Testis (tissue), 3 donors: ENCODE data around the gene BTF3L4. TPM values are rescaled to one million over a fixed set of nuclear protein-coding genes. Genes with fewer than 3 reads are reported as not detected.

Experiments used
- DNase-seq: peaks from one replicate; pipeline ENCODE4 v3.0.0-alpha.2; 2019
- H3K27ac ChIP-seq, 2 donors: fragments of 200-600 bp; sonication (generic); one replicate each; pipeline ENCODE4 v1.5.1; 2019
- H3K27me3 ChIP-seq: fragments of 200-600 bp; sonication (generic); one replicate; pipeline ENCODE4 v1.5.1; 2019
- H3K36me3 ChIP-seq: fragments of 200-600 bp; sonication (generic); one replicate; pipeline ENCODE4 v1.5.1; 2017; ENCODE audit warnings: low read depth; ENCODE audit errors: missing control alignments
- H3K4me1 ChIP-seq: fragments of 200-600 bp; sonication (generic); one replicate; pipeline ENCODE4 v1.5.1; 2019
- H3K4me3 ChIP-seq, 2 donors: fragments of 200-600 bp; sonication (generic); one replicate each; pipeline ENCODE4 v1.5.1; 2017 to 2019
- H3K9me3 ChIP-seq: fragments of 200-600 bp; sonication (generic); one replicate; pipeline ENCODE4 v1.5.1; 2017
- CTCF ChIP-seq, 3 experiments: fragments of 450-650 bp in 2 of 3; fragments of 200-600 bp in 1 of 3; sonication (generic) in 1 of 3; IDR thresholded peaks; one replicate each; pipeline ENCODE4 v1.5.1; 2016 to 2019; ENCODE audit warnings: antibody characterized with exemption in 3 of 3, mild to moderate bottlenecking in 2 of 3, moderate library complexity in 1 of 3
- POLR2A ChIP-seq: fragments of 450-650 bp; IDR thresholded peaks from one replicate; pipeline ENCODE4 v1.6.1; 2017; ENCODE audit warnings: antibody characterized with exemption, mild to moderate bottlenecking, moderate library complexity
- WGBS, 2 donors: methylation state at CpG; one replicate each; pipeline ENCODE4 v1.1.5; 2018; 5-methylcytosine and 5-hydroxymethylcytosine counted together
- intact Hi-C: fragments of 100-400 bp; cut with DNase I; formaldehyde crosslinking; loops from one replicate; pipeline ENCODE4 v1.15.1; 2023; ENCODE audit warnings: low total_unique reads
- polyA plus RNA-seq: library from polyadenylated mRNA; stranded (reverse); fragments of 350-450 nt; fragmentation: Illumina TruSeq; extraction: RNeasy Lipid Tissue Mini Kit (QIAGEN cat#74804); gene quantifications from one replicate; pipeline ENCODE4 v1.2.3, GENCODE V29; 2014; ENCODE audit warnings: low read depth, low replicate concordance; ENCODE audit not compliant: insufficient read depth
- total RNA-seq, 2 donors: library from RNA; depleted of rRNA; stranded (reverse); fragments of >200 nt; gene quantifications; one replicate each; pipeline ENCODE4 v1.2.3, GENCODE V29; 2016

The BTF3L4 gene
- total and polyA plus RNA-seq, 3 donors from 2014 or later = 44.5 to 79.7 (median 49.5) TPM

GRCh38 chr1:52054496-52055065 is 1.5 kb upstream of the BTF3L4 start:
- Histone ChIP-seq H3K36me3 (no peaks in the 10 kb centered on the region), H3K9me3 (no peaks in the 10 kb centered on the region), H3K4me3 (peak overlapping the region; percentile 96 to 97), H3K4me1 (peaks cover 33% of the 10 kb centered on the region), H3K27ac (peak overlapping the region; percentile 16 to 91), H3K27me3 (no peaks in the 10 kb centered on the region)
- DNase-seq = no peak
- TF ChIP-seq CTCF (IDR thresholded peaks at IDR 0.05) (no peak), POLR2A (no peak)
- WGBS, 2 donors = 2 to 3% methylated on average over 13 of the region's 13 CpGs
- intact Hi-C loops = no loop called here

GRCh38 chr1:52055066-52055865 is 829 bp upstream of the BTF3L4 start, which contains the start of gene TXNDC12:
Gene TXNDC12 (minus strand): TSS chr1:52055191. CDS start chr1:52055096, 95 bp downstream.
- no peaks in the 10 kb centered on the region for H3K9me3 ChIP-seq
- peak within 1 kb of the TSS; percentile 91 to 94 for H3K27ac ChIP-seq
- peaks cover 33% of the 10 kb centered on the region for H3K4me1 ChIP-seq
- intact Hi-C loops = no loop called here
- H3K36me3 ChIP-seq = no peaks in the 10 kb centered on the region
- DNase-seq = peak; percentile 94
- H3K27me3 ChIP-seq = no peaks in the 10 kb centered on the region
- TF ChIP-seq CTCF (IDR thresholded peaks at IDR 0.05) = no peak
- TF ChIP-seq POLR2A = peak; percentile 20
- WGBS, 2 donors = 0 to 1% methylated on average over 45 of the region's 45 CpGs
- peak within 1 kb of the TSS; percentile 96 to 97 for H3K4me3 ChIP-seq

- WGBS, 2 donors = 2% methylated on average over 11 to 12 of the region's 12 CpGs
- H3K9me3 ChIP-seq = no peaks in the 10 kb centered on the region
- peak overlapping the region; percentile 91 to 94 for H3K27ac ChIP-seq
- H3K36me3 ChIP-seq = no peaks in the 10 kb centered on the region
- H3K27me3 ChIP-seq = no peaks in the 10 kb centered on the region
- intact Hi-C loops = no loop called here
- H3K4me1 ChIP-seq = peaks cover 33% of the 10 kb centered on the region
- DNase-seq = no peak
- TF ChIP-seq CTCF (IDR thresholded peaks at IDR 0.05) (no peak), POLR2A (no peak)
- peak overlapping the region; percentile 96 to 97 for H3K4me3 ChIP-seq
These were observed 281 bp upstream of the BTF3L4 start for GRCh38 chr1:52055866-52056162.

- peak overlapping the region; percentile 96 to 97 for H3K4me3 ChIP-seq
- H3K36me3 ChIP-seq = no peaks in the 10 kb centered on the region
- WGBS, 2 donors = 0% methylated on average over 4 of the region's 4 CpGs
- intact Hi-C loops = no loop called here
- peaks cover 33% of the 10 kb centered on the region for H3K4me1 ChIP-seq
- H3K27ac ChIP-seq = peak overlapping the region; percentile 91 to 94
- H3K27me3 ChIP-seq = no peaks in the 10 kb centered on the region
- no peak for TF ChIP-seq CTCF (IDR thresholded peaks at IDR 0.05)
- TF ChIP-seq POLR2A = no peak
- no peaks in the 10 kb centered on the region for H3K9me3 ChIP-seq
- no peak for DNase-seq
These were observed 789 bp downstream of the BTF3L4 start for GRCh38 chr1:52056937-52057231.
